PC-9 (cell line): ENCODE data around the gene MAST4. TPM values are rescaled to one million over a fixed set of nuclear protein-coding genes. Genes with fewer than 3 reads are reported as not detected.

Source experiments
- BruUV-seq: library from RNA; stranded (reverse); fragments of 400-500 nt; replicated peaks from 2 replicates; lab custom pipeline; 2021; lab: Mats Ljungman, UMichigan
- CTCF ChIA-PET: fragments of 300-600 bp; sonication (Branson Sonifier 250); formaldehyde crosslinking; loops from one replicate; lab custom pipeline; 2022; ENCODE audit warnings: antibody characterized with exemption; lab: Charles Lee
- POLR2A ChIA-PET: fragments of 300-600 bp; sonication (Branson Sonifier 250); formaldehyde crosslinking; loops from one replicate; lab custom pipeline; 2022; ENCODE audit warnings: antibody characterized with exemption; ENCODE audit not compliant: unreplicated experiment; lab: Charles Lee
- DNase-seq, 2 experiments: peaks; one replicate each; pipeline versions ENCODE4 v3.0.0 to v3.0.0-alpha.2; 2015 to 2022; ENCODE audit warnings: mixed read lengths in 1 of 2
- H2AFZ ChIP-seq: fragments of 200-600 bp; sonication (generic); 2 replicates; pipeline ENCODE4 v1.8.1; 2017; ENCODE audit warnings: antibody characterized with exemption
- H3F3A ChIP-seq: fragments of 200-600 bp; sonication (generic); 2 replicates; pipeline ENCODE4 v1.8.1; 2017; ENCODE audit warnings: antibody characterized with exemption, mild to moderate bottlenecking, low read depth; ENCODE audit not compliant: insufficient read depth
- H3K27ac ChIP-seq: fragments of 200-600 bp; sonication (generic); 2 replicates; pipeline ENCODE4 v1.6.1; 2016; ENCODE audit warnings: mixed run types
- H3K27me3 ChIP-seq: fragments of 200-600 bp; sonication (generic); 2 replicates; pipeline ENCODE4 v1.6.1; 2016; ENCODE audit warnings: low read depth, mixed run types; ENCODE audit not compliant: insufficient read depth
- H3K36me3 ChIP-seq: fragments of 200-600 bp; sonication (generic); 2 replicates; pipeline ENCODE4 v1.6.1; 2016; ENCODE audit warnings: low read depth, mixed run types
- H3K4me1 ChIP-seq: fragments of 200-600 bp; sonication (generic); replicated peaks from 2 replicates; pipeline ENCODE4 v1.6.1; 2016; ENCODE audit warnings: mixed run types; ENCODE audit not compliant: insufficient read depth
- H3K4me2 ChIP-seq: fragments of 200-600 bp; sonication (generic); 2 replicates; pipeline ENCODE4 v1.6.1; 2017; ENCODE audit warnings: mixed run types
- H3K4me3 ChIP-seq: fragments of 200-600 bp; sonication (generic); 2 replicates; pipeline ENCODE4 v1.6.1; 2016; ENCODE audit warnings: mixed run types
- H3K79me2 ChIP-seq: fragments of 200-600 bp; sonication (generic); 2 replicates; pipeline ENCODE4 v1.6.1; 2017; ENCODE audit warnings: low read depth, mixed run types
- H3K9me2 ChIP-seq: fragments of 200-600 bp; sonication (generic); 2 replicates; pipeline ENCODE4 v1.8.1; 2017; ENCODE audit warnings: mild to moderate bottlenecking; ENCODE audit not compliant: insufficient read depth
- H3K9me3 ChIP-seq: fragments of 200-600 bp; sonication (generic); 2 replicates; pipeline ENCODE4 v1.8.1; 2016; ENCODE audit warnings: low read depth; ENCODE audit not compliant: insufficient read depth
- H4K20me1 ChIP-seq: fragments of 200-600 bp; sonication (generic); 2 replicates; pipeline ENCODE4 v1.8.1; 2017; ENCODE audit not compliant: insufficient read depth
- CTCF ChIP-seq: fragments of 200-600 bp; sonication (generic); conservative IDR thresholded peaks from 2 replicates; pipeline ENCODE4 v1.6.1; 2017; ENCODE audit warnings: mixed run types, antibody characterized with exemption, mild to moderate bottlenecking, moderate library complexity
- EZH2 ChIP-seq: fragments of 200-600 bp; sonication (generic); IDR thresholded peaks from 2 replicates; pipeline ENCODE4 v1.8.0; 2017; ENCODE audit warnings: antibody characterized with exemption, low read depth
- intact Hi-C: fragments of 100-400 bp; cut with micrococcal nuclease; formaldehyde crosslinking; loops from one replicate; pipeline ENCODE4 v1.10.0; 2022; ENCODE audit not compliant: unreplicated experiment
- total RNA-seq: library from RNA; stranded (reverse); gene quantifications from 2 replicates; pipeline ENCODE4 v1.2.3, GENCODE V29; 2021

The MAST4 gene
- total RNA-seq, 1 experiment from 2014 or later = 19.3 TPM

GRCh38 chr5:67160272-67160671, 564.1 kb downstream of the MAST4 start:
- H3K27ac ChIP-seq = peak overlapping the region; percentile 92
- H2AFZ ChIP-seq = no peak overlapping the region
- DNase-seq = peak in 1 of 2 experiments; percentile 38
- H3K4me2 ChIP-seq = peak overlapping the region; percentile 53
- ChIA-PET CTCF (interaction anchor here (1.3 kb wide), 1 partner anchor 47 kb away, joined by 10 read pairs; no protein-coding TSS in a partner anchor), POLR2A (interaction anchor here (1.0 kb wide), 1 partner anchor 47 kb away, joined by 28 read pairs; no protein-coding TSS in a partner anchor)
- H3K4me1 ChIP-seq = peaks cover 29% of the 10 kb centered on the region
- BruUV-seq = no TSS peak
- no peaks in the 10 kb centered on the region for H3K79me2 ChIP-seq
- intact Hi-C loops = no loop called here
- H4K20me1 ChIP-seq = no peaks in the 10 kb centered on the region
- no peaks in the 10 kb centered on the region for H3K27me3 ChIP-seq
- TF ChIP-seq CTCF (no peak), EZH2 (no peak)
- H3F3A ChIP-seq = peaks cover 19% of the 10 kb centered on the region
- no peaks in the 10 kb centered on the region for H3K9me3 ChIP-seq
- H3K4me3 ChIP-seq = peak overlapping the region; percentile 7; the same call in 1 of the 2 replicates
- H3K36me3 ChIP-seq = peaks cover 27% of the 10 kb centered on the region
- H3K9me2 ChIP-seq = no peaks in the 10 kb centered on the region

DNA sequence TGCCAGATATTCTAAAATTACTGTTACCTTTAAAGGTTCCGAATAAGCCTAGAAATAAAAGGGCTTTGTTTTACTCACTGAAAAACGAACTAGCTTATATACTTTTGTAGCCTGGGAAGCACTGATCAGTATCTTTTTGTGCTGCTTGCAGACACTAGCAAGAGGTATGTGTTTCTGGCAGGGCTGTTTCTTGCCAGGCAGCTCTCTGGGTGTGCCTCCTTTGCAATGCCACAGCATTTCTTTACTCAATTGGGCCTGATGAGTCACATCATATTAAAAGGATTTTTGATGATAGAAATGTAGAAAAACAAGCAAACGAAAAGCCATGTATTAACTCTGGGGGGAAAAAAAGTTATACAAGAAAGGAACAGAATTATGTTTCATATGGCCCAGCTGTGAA, 564.8 kb downstream of the MAST4 start:
- BruUV-seq = no TSS peak
- DNase-seq = peak; percentile 69 to 92
- Histone ChIP-seq H3F3A (peaks cover 18% of the 10 kb centered on the region), H3K4me2 (peak overlapping the region; percentile 53), H3K79me2 (no peaks in the 10 kb centered on the region), H2AFZ (no peak overlapping the region), H3K27ac (peak overlapping the region; percentile 92), H3K36me3 (peaks cover 27% of the 10 kb centered on the region), H3K27me3 (no peaks in the 10 kb centered on the region), H3K4me3 (peak overlapping the region; percentile 7; the same call in 1 of the 2 replicates), H3K9me2 (no peaks in the 10 kb centered on the region), H4K20me1 (no peaks in the 10 kb centered on the region), H3K9me3 (no peaks in the 10 kb centered on the region), H3K4me1 (peaks cover 29% of the 10 kb centered on the region)
- no peak for TF ChIP-seq EZH2
- TF ChIP-seq CTCF = no peak
- POLR2A ChIA-PET = interaction anchor here (1.0 kb wide), 1 partner anchor 46 kb away, joined by 28 read pairs; no protein-coding TSS in a partner anchor
- CTCF ChIA-PET = interaction anchor here (0.7 to 1.3 kb wide), 2 partner anchors 46 to 1091 kb away, joined by 4 to 10 read pairs; no protein-coding TSS in a partner anchor
- intact Hi-C loops = loop anchor here (1.0 kb wide), 1 partner anchor 46 kb away; no protein-coding TSS in a partner anchor

- peaks cover 11% of the 10 kb centered on the region for H3F3A ChIP-seq
- no peaks in the 10 kb centered on the region for H3K27me3 ChIP-seq
- TF ChIP-seq EZH2 (no peak), CTCF (no peak)
- H3K9me2 ChIP-seq = no peaks in the 10 kb centered on the region
- no peaks in the 10 kb centered on the region for H3K9me3 ChIP-seq
- intact Hi-C loops = loop anchor here (1.0 kb wide), 1 partner anchor 46 kb away; no protein-coding TSS in a partner anchor
- no peaks in the 10 kb centered on the region for H4K20me1 ChIP-seq
- no TSS peak for BruUV-seq
- no peak for DNase-seq
- ChIA-PET POLR2A (no interaction called here), CTCF (interaction anchor here (0.7 kb wide), 1 partner anchor 1091 kb away, joined by 4 read pairs; no protein-coding TSS in a partner anchor)
- no peak overlapping the region for H3K4me3 ChIP-seq
- 0 out of 2 replicates have a peak overlapping the region, but pooled peaks have one; percentile 53 for H3K4me2 ChIP-seq
- H3K36me3 ChIP-seq = peaks cover 27% of the 10 kb centered on the region
- no peaks in the 10 kb centered on the region for H3K79me2 ChIP-seq
- peak overlapping the region; percentile 92 for H3K27ac ChIP-seq
- no peak overlapping the region for H2AFZ ChIP-seq
- peaks cover 29% of the 10 kb centered on the region for H3K4me1 ChIP-seq
Observed at GRCh38 chr5:67161767-67162166, 565.6 kb downstream of the MAST4 start.
